ENCODE data around the gene FAU.

GRCh38 chr11:65107078-65107477, 14.9 kb downstream of the FAU start:
- TF ChIP-seq YY1 (IDR thresholded peaks at IDR 0.05; ENCODE audit: insufficient read depth, insufficient read length) (no peak), ZNF274 (IDR thresholded peaks at IDR 0.05; ENCODE audit: low read depth, low read length) (no peak)
